Stimulated activated CD8-positive, alpha-beta memory T cell treated with anti-CD3 and anti-CD28 coated beads, Interleukin-12 subunit alpha, Interleukin-12 subunit beta, amount 100 ng/mL, for 1 hour (primary cell): Measurements from ENCODE around the gene BPI.
"Not testable (repeated sequence)": the region's sequence is repeated elsewhere in the genome, so short reads cannot be mapped to it uniquely, and the experiment has no call there.

Source experiments
- DNase-seq: peaks from one replicate; pipeline ENCODE4 v3.0.0-alpha.2; 2020; ENCODE audit warnings: low read depth

Gene BPI

DNA sequence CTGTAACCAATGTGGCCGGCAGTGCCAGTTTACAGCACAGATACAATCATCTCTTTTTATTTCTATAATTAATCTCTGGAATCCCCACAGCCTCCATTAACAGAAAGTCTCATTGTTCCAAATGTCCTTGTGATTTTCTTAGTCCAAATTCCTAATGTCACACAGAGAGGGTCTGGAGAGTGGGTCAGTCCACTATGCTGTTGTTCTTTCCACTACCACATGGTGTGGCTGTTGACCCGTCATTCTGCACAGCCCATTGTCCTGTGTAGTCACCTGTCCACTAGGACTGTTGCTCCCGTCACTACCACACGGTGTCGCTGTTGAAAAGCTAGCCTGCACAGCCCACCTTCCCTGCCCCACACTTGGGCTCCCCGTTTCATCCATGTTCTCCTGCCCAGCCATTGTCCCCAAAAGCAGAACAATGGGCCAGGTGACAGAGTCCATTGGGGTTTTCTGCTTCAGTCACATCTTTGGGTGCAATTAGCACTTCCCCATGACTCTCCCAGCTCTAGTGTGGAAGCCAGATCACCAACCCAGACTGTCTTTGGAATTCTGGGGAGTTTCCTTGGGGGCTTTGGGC, 33.7 kb downstream of the BPI start:
- no peak for DNase-seq

DNA sequence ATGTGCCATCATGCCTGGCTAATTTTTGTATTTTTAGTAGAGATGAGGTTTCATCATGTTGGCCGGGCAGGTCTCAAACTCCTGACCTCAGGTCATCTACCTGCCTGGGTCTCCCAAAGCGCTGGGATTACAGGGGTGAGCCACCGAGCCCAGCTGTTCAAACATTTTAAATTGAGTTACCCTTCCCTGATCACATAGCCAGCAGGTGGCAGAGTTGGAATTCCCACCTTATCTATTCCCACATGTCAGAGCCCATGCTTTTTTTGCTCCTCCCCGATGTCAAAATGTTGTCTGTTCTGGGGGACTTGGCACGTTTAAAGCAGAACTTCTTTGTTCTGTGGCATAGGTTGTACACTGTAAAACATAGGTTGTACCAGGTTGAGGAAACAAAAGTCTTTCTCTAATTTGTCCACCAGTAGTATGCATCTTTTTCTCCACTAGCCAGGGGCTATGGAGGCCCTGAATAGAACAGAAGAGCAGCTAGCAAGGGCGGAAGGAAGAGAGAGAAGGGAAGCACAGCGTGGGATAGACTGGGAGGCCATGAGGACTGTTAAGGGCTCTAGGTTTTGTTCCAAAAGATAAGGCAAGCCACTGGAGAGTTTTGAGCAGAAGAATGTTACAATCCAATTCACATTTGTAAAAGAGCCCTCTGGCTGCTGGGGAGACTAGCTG, 35.0 kb downstream of the BPI start:
- DNase-seq: no peak

DNA sequence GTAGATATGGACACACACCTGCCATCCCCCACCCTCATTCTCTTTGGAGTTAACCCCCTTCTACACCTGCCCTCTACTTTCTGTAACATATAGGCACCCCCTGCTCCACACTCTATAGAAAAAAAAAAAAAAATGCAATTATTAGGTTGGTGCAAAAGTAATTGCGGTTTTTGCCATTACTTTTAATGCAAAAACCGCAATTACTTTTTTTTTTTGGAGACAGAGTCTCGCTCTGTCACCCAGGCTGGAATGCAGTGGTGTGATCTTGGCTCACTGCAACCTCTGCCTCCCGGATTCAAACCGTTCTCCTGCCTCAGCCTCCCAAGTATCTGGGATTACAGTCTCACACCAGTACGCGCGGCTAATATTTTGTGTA, 35.6 kb downstream of the BPI start:
- DNase-seq: not testable (repeated sequence)

DNA sequence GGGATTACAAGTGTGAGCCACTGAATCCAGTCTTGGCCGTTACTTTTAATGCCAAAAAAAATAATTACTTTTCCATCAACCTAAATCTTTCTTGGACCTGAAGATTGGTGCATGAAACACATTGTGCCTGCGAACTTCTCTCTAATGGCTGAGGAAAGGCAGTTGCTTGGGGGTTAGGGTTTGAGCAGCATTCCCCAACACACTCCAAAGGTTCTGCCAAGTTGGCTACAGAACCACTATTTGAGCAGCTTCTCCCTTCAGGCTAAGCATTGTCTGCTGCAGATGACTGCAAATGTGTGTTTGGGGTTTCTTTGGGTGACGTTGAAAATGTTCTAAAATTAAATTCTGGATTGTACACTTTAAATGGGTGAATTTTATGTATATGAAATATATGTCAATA, 36.0 kb downstream of the BPI start:
- no peak for DNase-seq

DNA sequence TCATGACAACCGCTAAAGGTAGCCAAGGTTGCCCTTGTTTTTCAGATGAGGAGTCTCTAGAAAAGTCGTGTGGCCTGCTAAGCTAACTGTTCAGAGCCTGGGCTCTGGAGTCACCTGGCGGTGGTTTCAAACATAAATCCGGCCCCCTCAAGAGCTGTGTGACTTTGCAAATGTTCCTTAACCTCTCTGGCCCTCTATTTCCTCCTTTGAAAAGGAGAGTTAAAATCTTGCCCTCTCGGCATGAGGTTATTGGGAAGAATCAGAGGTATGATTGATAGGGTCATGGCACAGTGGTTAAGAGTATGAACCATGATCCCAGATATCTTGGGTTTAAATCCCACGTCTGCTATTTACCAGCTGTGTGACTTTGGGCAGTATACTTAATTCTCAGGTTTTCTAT, 36.7 kb downstream of the BPI start:
- no peak for DNase-seq

DNA sequence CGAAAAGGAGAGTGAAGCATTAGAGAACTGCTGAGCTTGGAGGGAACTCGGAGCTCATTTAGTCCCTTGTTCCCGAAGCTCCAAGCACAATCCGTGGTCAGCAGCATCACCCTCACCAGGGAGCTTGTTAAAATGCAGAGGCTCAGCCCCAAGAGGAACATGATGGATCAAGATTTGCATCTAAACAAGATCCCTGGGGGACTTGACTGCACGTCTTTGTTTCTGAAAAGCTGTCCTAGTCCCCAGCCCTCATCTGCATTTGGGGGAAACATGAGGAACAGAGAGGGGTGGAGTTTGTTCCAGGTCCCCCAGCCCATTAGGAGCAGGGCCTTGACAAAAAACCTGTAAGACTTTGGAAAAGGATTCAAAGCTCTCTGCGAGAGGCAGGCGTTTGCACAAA, 38.3 kb downstream of the BPI start:
- DNase-seq: no peak

DNA sequence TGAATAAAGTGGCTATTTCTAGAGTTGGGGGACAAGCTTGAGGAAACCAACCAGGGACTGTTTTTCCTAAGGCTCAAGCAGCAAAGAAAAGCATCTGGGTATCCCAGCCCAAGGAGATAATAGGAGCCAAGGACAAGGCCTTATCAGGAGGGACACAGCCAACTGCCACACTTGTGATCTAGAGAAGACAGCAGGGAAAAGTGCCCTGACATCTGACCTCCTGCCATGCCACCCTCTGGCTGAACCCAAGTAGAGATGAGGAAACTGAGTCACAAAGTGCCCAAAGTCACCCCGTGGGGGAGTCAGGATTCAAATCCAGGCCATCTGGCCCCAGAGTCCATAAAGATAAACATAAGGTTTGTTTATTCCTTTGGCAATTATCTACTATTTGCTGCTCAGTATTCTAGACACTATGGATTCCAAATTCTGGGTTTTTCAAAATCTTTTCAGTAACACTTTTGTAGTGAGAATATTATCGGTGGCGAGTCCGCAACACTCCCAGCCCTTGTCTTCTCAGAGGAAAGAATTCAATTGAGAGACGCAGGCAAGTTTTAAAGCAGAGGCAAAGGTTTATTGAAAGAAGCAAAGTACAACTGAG, 38.9 kb downstream of the BPI start:
- no peak for DNase-seq

DNA sequence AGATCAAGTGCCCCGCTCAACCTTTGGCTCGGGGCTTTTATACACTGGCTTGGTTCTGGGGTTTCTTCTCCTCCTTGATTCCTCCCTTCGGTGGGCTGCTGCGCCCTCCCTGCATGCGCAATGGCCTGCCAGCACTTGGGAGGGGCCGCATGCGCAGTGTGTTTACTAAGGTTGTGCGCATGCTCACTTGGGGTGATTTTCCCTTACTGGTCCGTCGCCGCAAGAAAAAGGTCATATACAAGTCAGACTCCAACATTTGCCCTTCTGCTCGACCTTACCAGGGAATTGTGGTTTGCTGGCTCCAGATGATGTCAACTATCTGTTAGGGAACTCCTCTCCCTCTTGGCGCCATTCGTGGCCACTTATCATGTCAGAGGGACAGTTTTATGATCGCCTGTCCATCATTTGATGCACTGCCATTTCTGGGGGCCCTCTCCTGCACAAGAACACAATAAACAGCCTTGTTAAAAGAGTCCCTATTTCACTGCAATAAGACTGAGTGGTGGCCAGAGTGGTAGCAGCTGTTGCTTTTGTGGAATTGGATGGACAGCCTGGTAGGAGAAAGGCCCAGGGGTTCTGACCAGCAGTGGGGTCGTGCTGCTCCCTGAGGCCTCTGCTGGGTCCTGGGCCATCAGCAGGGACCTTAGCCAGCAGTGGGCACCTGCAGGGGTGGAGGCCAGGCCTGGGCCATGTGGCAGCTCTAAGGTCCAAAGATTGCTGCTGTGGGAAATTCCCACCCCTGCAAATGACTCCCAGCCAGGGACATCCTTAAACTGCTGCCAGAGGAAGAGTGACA, 39.6 kb downstream of the BPI start:
- DNase-seq: no peak

DNA sequence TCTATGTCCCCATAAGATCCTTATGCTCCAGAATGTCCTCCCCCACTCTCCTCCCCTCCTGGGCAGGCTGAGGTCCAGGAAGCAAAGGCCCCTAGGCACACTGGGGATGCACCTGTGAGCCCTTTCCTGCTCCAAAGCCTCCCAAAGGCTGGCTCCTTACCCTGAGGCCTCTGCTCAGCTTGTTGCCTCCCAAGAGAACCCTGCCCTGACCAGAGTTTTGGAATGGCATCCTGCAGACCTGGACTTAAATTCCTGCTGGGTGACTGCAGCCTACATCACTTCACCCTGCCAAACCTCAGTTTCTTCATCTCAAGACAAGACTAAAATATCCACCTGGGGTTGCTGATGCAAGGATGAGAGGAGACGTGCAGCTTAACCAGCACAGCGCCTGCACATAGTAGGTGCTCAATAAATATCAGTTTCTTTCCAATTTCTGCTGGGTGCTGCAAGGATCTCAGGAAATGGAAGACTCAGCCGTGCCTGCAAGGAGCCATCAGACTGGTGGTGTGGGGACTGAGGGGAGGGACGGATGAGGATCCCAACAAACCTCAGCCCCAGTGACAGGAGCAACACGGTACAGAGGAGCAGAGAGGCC, 40.2 kb downstream of the BPI start:
- DNase-seq: no peak

DNA sequence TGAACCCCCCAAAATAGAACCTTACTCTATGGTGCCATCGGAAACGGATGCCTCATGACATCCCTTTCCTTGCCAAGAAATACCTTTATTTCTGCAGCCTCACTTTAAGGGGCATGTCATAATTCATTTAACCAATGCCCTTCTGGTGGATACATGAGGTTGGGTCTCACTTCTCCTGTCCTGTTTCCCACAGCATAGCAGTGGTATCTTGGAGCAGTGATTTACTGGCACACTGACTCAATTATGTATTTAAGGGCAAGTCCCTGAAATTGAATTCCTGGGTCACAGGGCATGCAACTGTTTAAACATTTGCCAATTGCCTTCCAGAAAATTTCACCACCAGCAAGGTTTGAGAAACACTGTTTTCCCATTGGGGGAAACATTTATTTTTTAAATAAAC, 41.7 kb downstream of the BPI start:
- DNase-seq: no peak

DNA sequence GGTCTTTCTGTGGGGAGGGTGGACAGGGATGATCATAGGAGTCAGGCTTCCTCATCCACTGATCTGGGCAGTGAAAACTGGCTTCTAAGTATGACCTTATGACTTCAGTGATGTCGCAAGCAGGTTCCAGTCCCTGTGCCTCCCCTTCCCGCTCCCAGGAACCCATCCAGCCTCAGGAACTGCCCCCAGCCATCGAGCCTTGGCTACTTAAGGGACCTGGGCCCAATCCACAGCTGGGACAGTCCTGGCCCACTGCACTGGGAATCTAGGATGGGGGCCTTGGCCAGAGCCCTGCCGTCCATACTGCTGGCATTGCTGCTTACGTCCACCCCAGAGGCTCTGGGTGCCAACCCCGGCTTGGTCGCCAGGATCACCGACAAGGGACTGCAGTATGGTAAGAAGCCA, 42.3 kb downstream of the BPI start, which contains the start of gene LBP:
LBP (plus strand) TSS at position 236 of the 405 bp plus-strand sequence; CDS start at position 271, 35 bp downstream.
- no peak for DNase-seq

DNA sequence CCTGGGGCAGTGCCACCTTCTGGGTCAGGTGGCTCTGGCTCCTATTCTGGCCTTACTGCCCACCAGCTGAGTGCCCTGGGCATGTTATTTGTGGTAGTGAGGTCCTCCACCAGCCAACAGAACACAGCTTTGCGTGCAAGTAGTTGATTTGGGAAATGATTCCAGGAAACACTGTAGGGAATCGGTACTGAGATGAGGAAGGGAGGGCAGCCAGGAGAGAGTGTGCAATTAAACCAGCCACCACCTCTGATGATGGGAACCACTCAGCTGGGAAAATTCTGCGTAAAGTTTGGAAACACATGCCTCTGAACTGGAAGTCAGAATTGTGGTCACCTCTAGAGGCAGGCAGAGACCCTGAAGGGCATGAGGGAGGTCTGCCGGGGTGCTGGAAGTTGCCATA, 42.8 kb downstream of the BPI start:
- DNase-seq: no peak

DNA sequence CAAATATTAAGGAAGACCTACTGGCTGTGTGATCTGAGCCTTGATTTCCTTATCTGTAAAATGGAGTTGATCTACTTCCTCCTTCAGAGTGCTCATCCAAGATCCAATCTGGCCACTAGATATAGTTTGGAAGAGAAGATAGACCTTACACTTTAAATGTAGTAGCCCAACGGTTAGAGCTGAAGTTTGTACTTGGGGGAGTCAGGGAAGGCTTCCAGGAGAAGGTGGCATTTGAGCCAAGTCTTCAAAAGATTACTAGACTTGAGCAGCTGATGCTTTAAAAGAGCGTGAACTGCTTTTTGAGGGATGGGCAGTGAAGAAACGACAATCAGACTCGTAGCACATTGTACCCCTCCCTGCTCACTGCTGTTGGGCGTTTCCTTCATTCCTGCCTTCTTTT, 45.9 kb downstream of the BPI start:
- DNase-seq: no peak

DNA sequence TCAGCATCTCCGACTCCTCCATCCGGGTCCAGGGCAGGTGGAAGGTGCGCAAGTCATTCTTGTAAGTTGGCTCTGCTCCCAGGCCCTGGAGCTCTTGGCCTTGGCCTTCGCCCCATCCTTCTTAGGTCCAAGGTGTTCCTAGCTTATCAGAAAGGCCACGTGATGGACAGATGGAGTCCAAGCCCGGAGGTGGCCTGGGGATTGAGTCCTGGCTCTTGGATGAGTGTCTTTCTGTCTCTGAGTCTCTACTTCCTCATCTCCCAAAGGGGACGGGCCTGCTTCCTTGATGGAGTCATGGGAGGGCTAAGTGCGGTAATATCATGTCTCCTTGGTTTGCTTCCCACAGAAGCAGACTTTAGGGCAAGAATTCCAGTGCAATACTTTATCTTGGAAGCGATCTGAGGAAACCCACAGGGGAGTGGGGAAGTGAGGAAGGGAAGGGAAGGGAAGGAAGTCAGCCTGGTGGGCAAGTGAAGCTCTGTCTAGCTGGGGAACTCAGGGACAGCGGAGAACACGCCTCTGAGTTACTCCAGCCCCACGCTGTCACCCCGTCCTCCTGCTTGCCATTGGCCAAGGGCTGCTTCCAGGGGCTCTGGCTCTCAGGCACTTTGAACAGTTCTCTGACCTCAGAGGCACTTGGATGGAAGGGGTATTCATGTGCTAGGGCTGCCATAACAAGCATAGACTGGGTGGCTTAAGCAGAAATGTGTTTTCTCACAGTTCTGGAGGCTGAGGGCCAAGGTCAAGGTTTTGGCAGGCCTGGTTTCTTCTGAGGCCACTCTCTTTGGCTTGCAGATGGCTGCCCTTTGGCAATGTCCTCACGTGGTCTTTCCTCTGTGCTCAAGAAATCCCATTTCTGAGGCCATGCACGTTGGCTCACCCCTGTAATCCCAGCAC, 47.2 kb downstream of the BPI start:
- DNase-seq: no peak

DNA sequence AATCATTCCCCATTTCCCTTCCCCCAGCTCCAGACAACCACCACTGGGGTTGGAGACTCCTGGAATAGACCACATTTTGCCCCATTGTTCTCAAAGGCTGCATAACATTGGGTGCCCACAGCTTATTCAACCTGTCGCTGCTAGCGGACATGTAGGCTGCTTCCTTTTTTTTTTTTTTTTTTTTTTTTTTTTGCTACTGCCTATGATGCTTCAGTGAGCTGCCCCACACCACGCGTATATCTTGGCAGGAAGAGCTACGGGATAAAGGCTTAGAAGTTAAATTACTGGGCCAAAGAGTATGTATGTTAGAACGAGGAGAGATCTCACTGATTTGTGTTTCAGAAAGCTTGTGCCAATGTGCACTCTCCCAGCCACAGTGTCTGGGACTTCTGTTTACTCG, 49.4 kb downstream of the BPI start:
- DNase-seq: no peak

DNA sequence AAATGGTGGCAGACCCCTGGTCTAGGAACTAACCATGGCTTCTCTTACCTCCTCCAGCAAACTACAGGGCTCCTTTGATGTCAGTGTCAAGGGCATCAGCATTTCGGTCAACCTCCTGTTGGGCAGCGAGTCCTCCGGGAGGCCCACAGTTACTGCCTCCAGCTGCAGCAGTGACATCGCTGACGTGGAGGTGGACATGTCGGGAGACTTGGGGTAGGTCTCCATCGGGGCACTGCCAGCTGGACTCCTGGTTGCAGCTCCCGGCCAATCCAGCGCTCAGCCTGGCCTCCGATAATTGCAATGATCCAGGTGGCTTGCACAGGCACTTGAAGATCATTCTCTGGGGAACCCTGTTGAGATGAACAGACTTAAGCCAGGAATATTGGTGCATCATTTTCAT, 50.3 kb downstream of the BPI start:
- DNase-seq: no peak

DNA sequence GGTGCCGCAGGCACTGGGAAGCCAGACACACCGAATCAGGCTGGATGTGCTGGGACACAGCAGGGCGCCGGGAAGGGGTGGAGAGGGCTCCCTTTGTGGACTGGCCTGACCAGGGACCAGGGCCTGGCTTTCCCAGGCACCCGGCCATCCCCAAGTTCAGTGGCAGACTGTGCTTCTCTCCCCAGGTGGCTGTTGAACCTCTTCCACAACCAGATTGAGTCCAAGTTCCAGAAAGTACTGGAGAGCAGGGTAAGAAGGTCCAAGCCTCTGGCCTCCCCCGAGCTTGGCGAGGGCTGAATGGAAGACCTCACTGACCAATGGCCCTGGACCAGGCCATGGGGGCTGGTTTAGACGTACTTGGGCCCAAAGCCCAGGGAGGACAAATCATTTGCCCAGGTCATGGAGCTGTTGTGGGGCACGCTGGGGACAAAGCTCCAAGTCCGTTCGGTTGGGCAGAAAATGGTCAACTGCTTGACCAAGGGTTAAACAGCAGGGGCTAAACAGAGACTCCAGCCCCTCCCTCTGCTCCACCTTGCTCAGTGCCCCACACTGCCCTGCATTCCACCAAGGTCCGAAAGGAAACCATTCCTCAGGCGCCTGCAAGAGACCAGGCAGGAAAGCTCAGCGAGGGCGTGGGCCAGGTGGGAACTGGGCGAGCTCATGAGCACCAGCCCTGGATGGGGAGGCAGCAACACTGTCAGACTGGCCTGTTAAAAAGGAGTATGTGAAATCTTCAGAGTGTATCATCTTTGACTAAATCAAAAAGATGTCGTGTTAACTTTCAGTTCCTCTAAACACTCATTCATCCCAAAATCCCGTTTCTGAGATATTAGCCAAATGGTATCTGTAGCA, 51.4 kb downstream of the BPI start:
- no peak for DNase-seq

DNA sequence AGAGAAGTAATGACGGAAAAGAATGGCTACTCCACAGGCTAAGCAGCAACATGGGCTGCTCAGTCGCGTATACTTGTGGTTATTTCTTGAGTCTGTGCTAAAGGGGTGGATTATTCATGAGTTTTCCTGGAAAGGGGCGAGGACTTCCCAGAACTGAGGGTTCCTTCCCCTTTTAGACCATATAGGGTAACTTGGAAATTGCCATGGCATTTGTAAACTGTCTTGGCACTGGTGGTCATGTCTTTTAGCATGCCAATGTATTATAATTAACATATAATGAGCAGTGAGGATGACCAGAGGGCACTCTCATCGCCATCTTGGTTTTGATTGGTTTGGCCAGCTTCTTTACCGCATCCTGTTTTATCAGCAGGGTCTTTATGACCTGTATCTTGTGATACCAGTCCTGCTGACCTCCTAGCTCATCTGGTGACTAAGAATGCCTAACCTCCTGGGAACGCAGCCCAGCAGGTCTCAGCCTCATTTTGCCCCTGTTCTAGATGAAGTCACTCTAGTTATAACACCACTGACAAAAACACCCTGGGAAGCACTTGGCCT, 53.8 kb downstream of the BPI start:
- no peak for DNase-seq

DNA sequence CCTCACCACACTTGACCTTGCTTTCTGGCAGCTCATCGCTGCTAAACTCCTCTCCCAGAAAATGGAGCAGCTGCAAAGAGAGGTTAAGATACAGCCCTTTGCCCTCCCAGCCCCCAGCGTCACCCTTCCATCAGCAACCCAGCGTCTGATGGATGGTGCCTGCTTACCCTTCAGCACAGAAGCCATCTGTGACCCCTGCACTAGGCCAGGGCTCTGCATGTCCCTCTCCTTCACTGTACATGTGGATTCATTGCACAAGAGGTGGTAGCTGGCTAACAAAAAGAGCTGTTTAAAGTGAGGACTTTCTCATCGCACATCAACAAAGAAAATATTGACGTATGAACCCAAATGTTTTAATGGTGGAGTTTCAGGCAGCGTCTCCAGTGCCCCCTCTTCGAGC, 54.6 kb downstream of the BPI start:
- DNase-seq: no peak

DNA sequence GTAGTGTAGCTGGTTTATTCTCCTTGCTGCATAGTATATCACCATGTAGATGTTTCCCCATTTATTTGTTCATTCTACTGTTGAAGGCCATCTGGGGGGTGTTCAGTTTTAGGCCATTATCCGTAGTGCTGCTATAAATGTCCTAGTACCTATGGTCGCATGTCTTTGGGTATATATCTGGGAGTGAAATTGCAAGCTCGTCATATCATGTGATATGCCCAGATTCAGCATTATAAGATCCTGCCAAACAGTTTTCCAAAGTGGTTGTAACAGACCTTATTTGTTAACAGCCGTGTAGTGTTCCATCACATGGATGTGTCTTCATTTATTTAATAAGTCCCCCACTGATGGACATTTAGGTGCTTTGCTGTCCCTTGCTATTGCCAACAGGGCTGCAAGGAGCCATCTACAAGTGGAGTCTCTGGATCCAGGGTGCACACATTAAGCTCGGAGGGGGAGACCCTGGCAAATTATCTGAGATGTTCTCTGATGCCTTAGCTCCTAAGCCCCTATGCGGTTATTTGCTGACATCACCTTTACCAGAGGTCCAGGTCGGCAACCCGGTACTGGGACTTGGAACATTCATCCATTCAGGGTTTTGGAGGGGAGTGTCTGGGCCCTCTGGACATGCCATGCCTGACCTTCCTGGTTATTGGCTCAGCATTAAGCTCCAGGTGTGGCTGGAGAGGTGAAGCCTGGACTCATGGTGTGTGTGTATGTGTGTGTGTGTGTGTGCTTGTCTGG, 59.2 kb downstream of the BPI start:
- no peak for DNase-seq
